HG03097 (cell line): ENCODE data around the gene LYPD6B.
A peak's percentile ranks its signal among the peaks of the same experiment; 100 is the strongest.

ENCODE experiments used
- ATAC-seq: cut with Tn5 transposase; IDR thresholded peaks from one replicate; pipeline ENCODE4 v1.9.1; 2021; ENCODE audit not compliant: unreplicated experiment, low FRiP score

Gene LYPD6B, protein sequence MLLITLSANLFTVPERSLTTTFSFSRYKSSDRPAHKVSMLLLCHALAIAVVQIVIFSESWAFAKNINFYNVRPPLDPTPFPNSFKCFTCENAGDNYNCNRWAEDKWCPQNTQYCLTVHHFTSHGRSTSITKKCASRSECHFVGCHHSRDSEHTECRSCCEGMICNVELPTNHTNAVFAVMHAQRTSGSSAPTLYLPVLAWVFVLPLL

DNA sequence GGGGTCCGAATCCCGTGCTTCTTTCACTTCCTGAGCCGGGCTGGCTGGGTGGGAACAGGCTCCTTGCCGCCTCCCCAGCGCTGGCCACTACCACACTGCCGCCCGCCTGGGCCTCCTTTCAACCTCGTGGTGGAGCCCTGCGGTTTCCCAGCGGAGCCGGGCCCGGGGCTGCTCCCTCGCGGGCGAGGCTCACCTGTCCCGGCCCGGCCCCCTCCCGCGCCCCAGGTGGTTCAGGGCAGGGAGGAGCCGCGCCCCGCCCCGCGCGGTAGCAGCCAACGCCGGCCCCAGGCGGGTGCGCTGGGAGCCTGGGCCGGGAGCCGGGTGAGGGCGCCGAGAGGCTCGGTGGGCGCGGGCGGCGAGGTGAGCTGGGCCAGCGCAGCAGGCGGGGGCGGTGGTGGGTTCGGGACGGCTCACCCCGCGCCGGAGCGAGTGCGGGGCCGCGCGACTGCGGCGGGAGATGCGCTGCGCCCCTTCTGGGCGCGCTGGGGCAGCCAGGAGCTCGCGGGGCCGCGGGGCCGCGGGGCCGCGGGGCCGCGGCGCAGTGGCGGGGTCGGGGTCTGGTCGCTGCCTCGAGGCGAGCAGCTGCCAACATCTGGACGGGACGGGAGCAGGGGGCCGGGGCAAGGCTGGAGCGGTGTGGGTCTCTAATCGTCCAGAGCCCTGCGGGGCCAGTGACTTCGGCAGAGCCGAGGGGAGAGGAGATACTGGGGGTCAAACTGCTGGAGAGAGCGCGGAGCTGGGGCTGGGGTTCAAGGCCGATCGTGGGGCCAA is at the start of gene LYPD6B:
LYPD6B (plus strand) TSS at position 258 of the 771 bp plus-strand sequence. CDS start 92,250 bp downstream, outside the sequence.
- no peak for ATAC-seq

DNA sequence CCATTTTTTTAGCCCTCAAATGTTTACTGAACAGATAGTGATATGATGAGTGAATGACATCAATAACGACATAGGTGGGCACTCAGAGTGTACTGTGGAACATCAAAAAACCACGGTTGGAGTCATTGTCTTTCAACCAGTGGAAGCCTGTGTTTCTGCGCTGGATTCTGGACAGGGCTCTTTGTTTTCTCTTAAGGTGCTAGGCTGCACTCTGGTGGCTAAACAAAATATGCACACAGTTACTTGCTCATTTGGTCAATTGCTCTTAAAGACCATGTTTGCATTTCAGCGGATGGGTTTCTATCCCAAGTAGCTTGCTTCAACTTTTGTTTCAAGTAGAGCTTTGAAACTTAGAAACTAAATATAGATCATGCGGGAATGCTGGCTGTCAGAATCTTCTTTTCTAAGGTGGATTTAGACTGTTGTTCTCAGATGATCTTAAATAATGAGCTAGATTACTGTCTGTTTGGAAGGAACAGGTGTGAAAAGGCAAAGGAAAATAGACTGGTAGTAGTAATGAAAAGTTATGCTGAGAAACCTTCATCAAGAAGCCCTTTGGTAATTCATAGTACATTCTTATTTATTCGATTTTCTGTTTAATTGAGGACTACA is 48.5 kb upstream of the LYPD6B start:
- ATAC-seq, result peak; percentile 81

DNA sequence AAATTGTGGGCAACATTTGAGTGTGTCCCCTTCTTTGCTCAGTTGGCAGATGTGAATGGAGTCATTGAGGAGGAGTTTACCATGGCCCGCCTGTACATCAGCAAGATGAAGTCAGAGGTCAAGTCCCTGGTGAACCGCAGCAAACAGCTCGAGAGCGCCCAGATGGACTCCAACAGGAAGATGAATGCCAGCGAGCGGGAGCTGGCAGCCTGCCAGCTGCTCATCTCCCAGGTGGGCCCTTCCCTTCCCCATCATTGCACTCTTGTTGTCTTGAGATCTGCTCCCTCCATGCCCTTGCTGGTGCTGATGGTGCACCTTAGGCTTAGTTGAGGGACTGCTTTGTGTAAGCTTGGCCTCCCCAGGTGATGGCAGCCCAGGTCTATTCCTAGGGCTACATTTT is 47.5 kb upstream of the LYPD6B start:
- no peak for ATAC-seq

DNA sequence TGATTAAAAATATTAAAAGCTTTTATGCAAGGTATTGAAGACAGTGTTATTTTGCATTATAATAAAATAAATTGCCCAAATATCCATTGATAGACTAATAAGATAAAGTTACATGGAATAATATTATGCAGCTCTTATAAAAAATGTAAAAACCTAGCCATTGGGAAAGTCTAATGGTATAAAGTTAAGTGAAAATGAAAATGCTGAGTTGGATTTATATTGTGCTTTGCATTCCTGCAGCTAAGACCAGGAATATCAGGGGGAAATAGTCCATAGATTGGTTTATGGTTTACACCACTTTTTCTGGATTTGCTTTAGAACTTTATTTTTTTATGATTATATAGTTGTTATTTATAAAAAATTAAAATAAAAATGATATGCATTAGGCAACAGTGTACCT is 46.1 kb upstream of the LYPD6B start:
- no peak for ATAC-seq

DNA sequence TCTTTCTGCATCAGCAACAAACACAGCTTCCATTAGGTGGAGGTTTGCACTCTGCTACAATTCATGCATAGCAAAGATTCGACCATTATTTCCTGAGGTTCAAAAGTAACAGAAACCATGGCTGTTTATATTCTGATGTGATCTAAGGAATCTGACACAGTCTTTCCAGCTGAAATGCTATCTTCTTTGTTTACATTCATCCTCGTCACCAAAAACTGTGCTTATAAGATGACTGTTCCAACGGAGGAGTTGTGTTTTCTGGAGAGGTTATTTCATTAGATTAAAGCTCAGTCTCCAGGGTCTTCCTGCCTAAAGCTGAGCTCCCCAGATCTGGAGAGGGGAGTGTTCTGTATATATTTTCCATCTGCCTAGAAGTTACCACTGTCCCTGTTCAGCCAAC is 45.1 kb upstream of the LYPD6B start:
- ATAC-seq, result no peak

DNA sequence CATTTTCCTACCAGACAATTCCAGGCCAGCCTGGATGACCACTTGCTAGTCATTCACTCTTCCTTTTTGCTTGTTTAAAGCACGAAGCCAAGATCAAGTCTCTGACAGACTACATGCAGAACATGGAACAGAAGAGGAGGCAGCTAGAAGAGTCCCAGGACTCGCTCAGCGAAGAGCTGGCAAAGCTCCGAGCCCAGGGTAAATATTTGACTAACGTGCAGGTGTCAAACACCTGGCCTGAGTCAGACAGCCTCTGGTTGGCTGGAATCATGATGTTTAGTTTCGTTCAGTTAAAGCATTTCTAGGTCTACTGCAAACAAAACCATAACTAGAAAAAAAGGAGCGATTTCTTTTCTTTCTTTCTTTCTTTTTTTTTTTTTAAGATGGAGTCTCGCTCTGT is 44.2 kb upstream of the LYPD6B start:
- no peak for ATAC-seq

DNA sequence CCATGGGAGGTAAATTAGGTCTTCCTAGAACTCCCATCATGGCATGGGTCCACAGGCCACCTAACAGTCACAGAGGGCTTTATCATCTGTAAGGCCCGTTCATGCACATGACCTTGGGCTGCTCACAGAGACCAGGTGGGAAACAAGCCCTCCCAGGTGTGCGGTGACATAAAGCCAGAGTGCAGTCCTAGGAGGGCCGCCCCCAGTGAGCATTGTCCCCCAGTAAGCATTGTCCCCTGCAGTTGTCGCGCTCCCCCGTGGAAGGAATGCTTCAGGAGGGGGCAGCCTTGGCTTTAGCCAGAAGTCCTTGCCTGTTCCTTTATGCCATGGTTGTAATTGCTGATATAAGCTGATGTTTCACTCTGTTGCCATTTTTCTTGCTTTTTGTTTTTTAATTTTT is 41.7 kb upstream of the LYPD6B start:
- no peak for ATAC-seq

DNA sequence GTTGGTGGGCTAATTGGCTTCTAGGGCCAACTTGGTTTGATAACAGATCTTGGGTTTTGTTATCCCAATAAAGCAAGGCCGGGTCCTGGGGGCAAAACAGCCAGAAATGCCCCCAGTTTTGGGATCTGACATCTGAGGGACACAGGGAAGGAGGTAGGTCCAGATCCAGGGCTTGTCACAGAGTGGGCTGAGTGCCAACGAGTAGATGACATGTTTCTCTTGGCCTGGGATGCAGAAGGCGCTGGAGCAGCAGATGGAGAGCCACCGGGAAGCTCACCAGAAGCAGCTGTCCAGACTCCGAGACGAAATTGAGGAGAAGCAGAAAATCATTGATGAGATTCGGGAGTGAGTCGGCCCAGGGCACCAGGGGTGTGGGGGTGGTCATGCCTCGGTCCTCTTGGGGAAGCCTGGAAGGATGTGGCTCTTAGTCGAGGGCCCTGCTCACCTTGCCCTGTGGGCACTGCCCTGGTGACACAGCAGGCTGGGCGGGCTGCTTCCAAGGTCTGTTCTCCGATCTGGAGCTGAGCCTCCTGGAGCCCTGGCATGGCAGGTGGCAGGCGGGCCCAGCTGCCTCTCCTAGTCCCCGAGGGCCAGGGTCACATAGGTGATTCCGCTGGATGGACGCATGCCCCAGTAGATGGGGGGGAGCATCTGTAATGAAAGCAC is 40.2 kb upstream of the LYPD6B start:
- ATAC-seq, result no peak

DNA sequence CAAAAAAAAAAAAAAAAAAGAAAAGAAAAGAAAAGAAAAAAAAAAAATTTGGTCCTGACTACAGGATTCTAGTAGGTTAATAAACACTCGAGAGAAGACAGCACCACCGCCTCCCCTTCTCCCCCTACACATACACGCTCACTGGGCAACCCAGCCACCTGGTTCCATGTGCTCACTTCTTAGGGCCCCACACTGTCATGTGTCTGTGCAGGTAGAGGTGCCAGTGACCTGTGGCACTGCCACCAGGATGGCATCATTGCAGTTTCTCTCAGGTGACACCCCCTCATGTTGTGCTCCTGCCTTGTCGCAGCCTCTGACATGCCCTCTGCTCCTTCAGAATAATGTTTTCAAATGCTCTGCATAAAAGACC is 39.7 kb upstream of the LYPD6B start:
- no peak for ATAC-seq

DNA sequence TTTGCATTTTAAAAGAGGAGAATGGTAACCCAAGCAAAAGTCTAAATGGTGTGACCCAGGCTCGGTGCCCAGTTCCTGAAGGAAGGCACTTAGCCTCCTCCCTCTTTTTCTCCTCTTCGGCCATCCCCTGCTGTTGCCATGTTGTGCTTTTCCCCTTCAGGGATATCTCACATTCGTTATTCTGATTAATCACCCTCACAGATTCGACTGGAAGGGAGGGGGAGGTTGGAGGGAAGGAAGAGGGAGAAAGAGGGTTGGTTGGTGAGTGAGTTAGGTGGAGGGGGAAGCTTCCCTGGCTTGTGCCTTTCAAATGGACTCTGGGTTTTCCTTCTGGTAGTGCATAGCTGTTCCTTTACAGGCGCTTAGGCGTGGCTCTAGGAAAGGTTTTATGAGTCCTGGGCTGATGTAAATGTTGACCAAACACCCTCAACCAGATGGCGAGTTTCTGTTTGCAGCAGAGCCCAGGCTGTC is 39.0 kb upstream of the LYPD6B start:
- ATAC-seq, result no peak

DNA sequence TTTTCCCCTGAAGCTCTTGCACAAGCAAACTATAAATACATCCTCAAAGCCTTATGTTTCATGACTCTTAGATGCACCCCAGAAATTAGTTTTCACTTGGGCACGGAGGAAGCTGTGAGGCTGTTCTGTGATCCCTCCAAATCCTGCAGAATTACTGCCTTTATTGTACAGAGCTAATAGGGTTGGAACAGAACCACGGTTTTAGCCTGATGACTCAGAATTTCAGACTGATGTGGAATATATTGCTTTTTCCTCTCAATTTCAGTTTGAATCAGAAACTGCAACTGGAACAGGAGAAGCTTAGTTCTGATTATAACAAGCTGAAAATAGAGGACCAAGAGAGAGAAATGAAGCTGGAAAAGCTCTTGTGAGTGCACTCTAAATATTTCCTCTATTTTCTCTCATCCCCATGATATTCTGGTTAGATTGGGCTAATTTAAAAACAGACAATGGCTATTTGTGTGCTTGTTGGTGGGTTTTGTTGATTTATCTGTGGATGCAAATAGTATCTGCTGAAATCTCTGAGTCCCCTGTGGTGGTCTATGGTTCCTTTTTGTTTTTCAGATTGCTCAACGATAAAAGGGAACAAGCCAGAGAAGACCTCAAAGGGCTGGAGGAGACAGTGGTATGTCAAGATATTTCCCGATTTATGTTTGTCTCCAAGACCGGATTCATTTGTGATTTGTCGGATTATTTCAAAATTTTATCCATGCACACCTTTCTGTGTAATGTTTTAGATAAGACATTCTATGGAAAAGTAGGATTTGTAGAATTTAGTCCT is 38.2 kb upstream of the LYPD6B start:
- ATAC-seq, result no peak

DNA sequence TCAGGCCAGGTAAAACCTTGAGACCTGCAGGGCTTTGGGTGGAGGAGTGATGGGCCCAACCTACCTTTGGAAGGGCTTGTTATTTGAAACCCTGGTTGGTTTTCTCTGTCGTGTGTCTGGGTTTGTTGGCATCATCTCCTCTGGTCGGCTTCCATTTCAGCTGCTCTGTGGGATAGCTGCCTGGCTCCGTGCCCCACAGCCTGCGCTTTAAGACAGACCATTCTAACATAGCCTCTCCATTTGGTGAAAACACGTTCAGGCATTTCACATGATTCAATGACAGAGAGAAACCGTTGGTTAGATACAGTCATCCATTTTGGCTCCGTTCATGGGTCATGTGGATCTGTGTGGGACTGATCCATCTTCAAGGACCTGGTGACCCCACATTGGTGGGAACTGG is 37.0 kb upstream of the LYPD6B start:
- no peak for ATAC-seq

DNA sequence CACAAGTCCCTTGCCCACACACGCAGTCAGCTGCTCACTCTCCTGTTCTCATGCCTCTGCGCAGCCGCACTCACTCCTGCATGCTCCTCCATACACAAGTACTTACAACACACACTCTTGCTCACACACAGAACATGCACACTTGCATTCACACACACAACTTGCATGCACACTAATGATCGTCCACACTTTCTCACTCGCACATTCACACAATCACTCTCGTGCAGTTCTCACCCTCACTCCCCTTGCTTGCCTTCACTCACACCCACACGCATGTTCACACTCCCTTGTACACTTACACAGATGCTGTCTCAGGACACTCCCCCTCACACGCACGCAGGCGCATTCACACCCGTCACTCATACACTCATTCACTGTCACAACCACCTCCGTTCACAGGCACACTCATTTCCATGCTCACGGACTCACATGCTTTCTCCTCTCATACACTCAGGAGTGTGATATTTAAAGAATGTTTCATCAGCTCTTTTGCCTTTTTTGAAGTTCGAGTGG is 36.1 kb upstream of the LYPD6B start:
- no peak for ATAC-seq

DNA sequence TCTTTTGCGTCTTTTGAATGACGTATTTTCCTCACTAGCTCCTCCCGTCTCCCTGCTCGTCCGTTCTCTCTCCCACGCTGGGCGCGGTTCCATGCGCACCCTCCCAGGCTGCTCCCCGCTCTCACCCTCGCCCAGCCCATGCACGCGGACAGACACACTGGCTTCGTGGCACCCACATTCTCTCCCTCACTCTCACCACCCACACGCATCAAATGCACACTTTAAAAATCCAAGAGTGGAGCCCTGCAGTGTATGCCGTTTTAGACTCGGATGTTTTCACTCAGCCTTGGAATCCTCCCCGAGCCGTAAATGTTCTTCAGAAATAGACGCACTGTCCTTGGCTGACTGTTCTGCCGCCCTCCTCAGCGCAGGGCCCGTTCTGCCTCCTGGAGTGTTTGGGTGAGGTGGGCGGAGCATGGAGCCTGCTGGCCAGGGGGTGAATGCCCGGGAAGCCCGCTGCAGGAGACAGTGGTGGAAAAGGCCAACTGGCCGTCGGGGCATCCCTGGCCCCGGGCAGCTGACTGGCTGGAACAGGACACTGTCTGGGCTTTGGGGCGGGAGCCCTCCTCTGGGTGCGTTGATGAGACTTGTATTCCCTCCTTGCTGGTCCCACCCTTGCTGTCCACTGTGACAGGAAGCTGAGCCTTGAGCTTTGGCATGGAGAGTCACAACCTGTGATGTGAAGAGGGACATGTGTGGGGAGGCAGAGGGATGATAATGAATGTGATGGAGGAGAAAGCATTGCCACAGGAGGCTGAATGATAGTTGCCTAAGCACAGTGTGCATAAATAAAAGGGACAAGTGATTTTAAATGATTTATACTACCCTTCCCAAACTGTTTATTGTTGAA is 35.4 kb upstream of the LYPD6B start:
- no peak for ATAC-seq

DNA sequence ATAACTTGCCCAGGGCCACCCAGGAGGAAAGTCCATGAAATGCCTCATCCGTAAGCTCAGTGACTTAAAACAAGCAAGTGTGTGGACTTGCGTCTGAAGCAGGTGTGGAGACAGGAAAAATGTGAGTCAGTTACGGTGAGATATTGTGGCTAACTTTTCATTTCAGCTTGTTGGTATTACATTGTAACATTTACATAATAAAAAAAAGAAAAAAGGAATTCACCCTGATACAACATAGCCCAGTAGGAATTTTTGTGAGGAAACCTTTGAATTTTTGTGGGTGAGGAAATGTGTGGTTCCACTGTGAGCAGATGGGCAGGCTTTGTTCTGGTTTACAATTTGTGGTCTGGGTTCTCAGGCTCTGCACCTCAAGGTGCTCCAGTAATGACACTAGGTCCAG is 33.7 kb upstream of the LYPD6B start:
- no peak for ATAC-seq

DNA sequence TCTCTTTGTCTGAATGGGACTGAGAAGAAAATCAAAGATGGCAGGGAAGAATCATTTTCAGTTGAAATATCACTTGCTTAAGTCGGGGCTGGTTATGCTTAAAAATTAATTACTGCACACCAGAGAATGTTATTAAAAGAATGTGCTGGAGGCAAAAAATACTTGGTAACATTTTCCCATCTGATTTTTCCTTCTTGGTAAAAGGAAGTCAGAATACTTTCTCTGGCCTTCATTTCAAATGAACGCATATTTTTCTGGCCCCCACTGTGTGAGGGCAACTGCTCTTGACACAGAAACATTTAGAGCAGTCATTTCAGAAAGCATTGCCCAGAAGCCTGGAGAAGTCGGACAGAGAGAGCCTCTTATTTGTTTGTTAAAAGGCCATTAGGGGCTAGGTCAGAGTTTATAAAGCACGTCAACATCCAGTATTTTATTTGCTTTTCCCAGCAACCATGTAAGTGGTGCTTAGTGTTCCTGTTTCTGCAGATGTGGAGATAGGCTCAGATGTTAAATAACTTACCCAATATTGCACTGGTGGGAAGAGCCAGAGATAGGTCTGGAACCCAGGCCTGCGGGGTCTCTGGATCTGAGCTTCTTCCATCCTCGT is 32.9 kb upstream of the LYPD6B start:
- no peak for ATAC-seq

DNA sequence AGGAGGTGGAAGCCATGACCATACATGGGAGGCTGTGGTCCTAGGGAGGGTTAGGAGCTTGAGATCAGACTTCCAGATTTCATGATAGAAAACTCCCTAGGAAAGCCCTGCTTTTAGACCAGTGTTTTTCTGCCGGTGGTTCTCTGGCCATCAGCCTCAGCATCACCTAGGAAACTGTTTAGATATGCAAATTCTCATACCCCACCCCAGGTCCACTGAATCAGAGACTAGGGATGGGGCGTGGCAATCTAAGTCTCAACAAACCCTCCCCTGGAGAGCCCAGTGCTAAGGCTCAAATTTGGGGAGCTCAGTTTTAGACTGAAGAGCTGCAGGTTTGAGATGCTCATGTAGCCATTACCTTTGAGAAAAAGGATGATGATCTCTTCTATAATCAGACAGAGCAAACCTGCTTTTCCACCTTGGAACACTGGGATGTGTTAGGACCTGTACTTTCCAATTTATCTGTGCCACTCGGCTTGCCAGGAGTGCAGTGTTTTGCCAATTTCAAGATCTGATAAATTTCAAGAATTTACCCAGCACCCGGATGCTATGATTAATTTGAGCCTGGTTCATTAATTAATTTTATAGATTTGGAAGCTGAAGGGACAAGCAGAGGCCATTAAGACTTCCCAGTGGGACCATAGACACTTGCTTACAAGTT is 31.5 kb upstream of the LYPD6B start:
- no peak for ATAC-seq

DNA sequence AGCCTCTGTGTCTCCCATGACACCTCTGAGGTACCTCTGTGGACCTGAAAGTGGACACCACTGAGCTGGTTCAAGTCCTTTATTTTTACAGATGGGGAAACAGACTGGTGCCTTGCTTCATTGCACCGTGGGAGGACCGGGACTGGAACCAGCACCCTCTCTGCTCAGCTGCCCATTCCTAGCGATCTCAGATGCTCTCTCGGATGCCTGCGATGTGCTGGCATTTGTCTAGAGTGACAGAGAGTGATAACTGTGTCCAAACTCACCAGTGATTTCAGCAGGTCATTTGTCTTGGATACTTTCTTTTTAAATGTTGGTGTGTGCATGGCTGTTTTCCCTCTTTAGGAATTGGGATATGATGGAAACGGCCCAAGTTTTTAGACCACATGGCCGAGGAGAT is 30.1 kb upstream of the LYPD6B start:
- no peak for ATAC-seq
